GOT3 (cell line): ENCODE measurements around the gene BTNL9.
"Not testable (repeated sequence)": the region's sequence is repeated elsewhere in the genome, so short reads cannot be mapped to it uniquely, and the experiment has no call there.

Experiments used
- DNase-seq: peaks from one replicate; lab custom pipeline; 2025; ENCODE audit warnings: mixed read lengths; lab: John Stamatoyannopoulos, UW

Gene BTNL9

DNA sequence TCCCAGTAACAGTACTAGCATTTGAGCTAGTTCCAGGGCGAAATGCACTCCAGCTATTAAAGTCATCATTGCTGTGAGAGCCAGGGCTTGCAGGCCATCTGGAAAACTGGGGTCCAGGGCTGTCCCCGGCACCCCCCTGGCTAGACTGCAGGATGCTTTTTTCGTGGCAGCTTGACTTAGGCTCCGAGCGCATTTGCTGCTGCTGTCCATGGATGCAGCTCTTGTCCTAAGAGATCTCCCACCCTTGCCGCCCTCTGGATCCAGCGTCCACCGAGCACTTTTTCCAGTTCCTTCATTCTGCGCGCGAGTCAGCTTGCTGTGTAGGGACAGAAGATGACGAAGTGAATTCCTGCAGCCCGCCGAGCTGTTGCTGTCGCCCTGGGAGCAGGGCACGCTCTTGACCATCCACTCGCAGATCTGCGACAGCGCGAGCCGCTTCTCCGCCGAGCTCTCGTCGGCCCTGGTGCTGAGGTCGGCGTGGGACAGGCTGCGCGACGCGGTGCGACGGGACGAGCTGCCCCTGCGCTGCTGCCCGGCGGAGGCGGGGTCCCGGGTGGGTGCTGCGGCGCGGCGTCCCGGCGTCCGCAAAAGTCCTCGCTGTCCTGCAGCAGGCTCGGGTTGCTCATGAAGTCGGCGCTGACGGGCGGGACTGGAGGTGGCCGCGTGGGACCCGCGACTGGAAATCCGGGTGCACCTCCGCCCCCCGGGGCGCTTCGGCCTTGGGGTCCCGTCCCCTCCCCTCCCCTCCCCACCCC lies 60.2 kb downstream of the BTNL9 start:
- no peak for DNase-seq

DNA sequence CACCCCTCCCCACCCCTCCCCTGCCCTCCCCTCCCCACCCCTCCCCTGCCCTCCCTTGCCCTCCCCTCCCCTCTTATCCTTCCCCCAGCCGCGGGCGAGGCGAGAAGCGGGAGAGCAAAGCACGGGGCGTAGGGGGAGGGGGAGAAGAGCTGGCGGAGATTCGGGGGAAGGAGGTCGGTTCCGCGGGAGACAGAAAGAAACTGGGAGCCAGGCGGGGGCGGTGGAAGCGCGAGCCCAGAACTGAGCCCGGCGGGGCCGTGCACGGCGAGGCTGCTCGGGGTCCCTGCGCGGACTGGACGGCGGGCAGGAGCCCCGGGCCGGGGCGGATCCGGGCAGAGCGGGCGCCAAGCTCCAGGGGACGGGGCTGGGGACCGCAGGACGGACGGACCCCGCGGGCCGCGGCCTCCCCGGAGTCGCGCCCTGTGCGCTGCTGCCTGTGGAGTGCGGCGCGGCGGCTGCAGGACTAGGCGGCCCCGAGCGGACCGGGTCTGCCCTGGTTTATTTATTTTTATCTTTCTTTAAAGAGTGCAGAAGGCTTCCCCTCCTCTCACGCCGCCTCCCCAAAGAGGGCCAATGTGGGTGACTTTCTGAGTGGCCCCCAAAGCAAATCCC lies 61.1 kb downstream of the BTNL9 start:
- not testable (repeated sequence) for DNase-seq

DNA sequence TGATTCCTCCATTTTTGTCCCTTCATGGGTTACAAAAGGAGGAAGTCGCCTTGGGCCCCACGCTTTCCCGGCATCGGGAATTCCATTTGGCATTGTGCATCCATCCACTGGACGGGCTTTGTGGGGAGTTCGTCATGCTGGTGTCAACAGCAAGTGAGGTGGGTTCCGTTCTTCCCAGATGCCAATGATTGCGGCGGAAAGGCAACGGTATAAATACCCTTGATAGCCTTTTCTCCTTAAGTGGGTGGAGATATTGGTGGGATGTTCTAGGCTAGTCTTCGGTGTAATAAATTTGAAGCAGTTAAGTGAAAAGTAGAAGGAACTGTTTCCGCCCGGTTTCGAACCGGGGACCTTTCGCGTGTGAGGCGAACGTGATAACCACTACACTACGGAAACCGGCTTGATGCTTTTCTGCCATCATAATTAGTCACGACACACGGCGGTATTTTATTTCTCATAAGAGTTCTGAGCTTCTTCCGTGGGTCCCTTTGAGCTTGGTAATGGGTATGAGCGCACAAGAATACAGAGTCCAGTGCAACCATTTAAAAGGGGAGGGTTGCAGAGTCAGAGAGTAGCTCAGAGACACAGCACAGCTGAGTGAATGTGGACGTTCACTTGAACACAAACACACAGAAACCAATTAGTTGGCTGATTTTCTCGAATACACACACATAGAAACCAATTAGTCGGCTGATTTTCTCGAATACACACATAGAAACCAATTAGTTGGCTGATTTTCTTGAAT lies 62.0 kb downstream of the BTNL9 start:
- DNase-seq = not testable (repeated sequence)

GRCh38 chr5:181104259-181104568 lies 64.1 kb downstream of the BTNL9 start:
- DNase-seq = not testable (repeated sequence)

- DNase-seq = not testable (repeated sequence)
These were observed 64.7 kb downstream of the BTNL9 start for GRCh38 chr5:181104606-181105390.

GRCh38 chr5:181105391-181106025 lies 65.4 kb downstream of the BTNL9 start:
- DNase-seq = no peak

- DNase-seq = no peak
These were observed 67.6 kb downstream of the BTNL9 start for GRCh38 chr5:181107699-181108098.

- no peak for DNase-seq
These were observed 68.6 kb downstream of the BTNL9 start for GRCh38 chr5:181108578-181109165.

- no peak for DNase-seq
These were observed 69.5 kb downstream of the BTNL9 start for GRCh38 chr5:181109489-181110013.

GRCh38 chr5:181111010-181111409 lies 70.9 kb downstream of the BTNL9 start:
- DNase-seq = no peak
